Measurements from ENCODE around the gene RAC3.

GRCh38 chr17:82060001-82060380 is 28.5 kb downstream of the RAC3 start:
- TF ChIP-seq CTCF (IDR thresholded peaks at IDR 0.05; ENCODE audit: control extremely low read depth in 1 of 3, insufficient read depth in 1 of 3, low read depth in 1 of 3, low read length in 3 of 3) (no peak), RAD21 (IDR thresholded peaks at IDR 0.05 in 1 of 2, conservative IDR thresholded peaks at IDR 0.05 in 1 of 2; ENCODE audit: low read depth in 2 of 2, low read length in 2 of 2) (no peak), ATF3 (IDR thresholded peaks at IDR 0.05; ENCODE audit: insufficient read depth, low read depth, low read length) (no peak)

Data from H1 (cell line).